PC-3 (cell line): Measurements from ENCODE around the gene PACSIN1.

Source experiments
- EZH2 ChIP-seq: fragments of 300-600 bp; sonication (generic); IDR thresholded peaks from one replicate; pipeline ENCODE4 v1.6.1; 2017; ENCODE audit warnings: antibody characterized with exemption, mild to moderate bottlenecking, low read length; ENCODE audit not compliant: unreplicated experiment
- EZH2phosphoT487 ChIP-seq: fragments of 300-600 bp; sonication (generic); IDR thresholded peaks from 2 replicates; pipeline ENCODE4 v1.6.1; 2018; ENCODE audit warnings: mild to moderate bottlenecking, antibody characterized with exemption, low read length, borderline replicate concordance
- TF ChIP-seq, protein P1 (sequence below): fragments of 300-600 bp; sonication (generic); conservative IDR thresholded peaks from 2 replicates; pipeline ENCODE4 v1.5.1; 2017; ENCODE audit warnings: antibody characterized with exemption, low read depth, mild to moderate bottlenecking, low read length

DNA sequence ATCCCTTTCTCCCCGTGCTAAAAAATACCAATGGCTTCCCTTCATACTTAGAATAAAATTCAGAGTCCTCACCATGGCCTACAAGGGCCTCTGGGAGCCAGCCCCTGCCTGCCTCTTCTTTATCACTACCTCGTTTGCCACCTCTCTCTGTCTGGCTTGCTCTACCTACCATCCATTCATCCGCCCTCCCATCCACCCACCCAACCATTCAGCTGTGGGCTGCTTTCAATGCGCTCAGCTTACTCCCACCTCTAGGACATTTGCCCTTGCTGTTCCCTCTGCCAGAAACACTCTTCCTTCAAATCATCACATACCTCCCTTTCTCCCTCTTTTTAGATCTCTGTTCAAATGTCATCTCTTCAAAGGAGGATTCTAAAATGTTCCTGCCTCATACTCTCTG, 44.4 kb downstream of the PACSIN1 start:
- no peak for TF ChIP-seq EZH2
- TF ChIP-seq, protein P1, sequence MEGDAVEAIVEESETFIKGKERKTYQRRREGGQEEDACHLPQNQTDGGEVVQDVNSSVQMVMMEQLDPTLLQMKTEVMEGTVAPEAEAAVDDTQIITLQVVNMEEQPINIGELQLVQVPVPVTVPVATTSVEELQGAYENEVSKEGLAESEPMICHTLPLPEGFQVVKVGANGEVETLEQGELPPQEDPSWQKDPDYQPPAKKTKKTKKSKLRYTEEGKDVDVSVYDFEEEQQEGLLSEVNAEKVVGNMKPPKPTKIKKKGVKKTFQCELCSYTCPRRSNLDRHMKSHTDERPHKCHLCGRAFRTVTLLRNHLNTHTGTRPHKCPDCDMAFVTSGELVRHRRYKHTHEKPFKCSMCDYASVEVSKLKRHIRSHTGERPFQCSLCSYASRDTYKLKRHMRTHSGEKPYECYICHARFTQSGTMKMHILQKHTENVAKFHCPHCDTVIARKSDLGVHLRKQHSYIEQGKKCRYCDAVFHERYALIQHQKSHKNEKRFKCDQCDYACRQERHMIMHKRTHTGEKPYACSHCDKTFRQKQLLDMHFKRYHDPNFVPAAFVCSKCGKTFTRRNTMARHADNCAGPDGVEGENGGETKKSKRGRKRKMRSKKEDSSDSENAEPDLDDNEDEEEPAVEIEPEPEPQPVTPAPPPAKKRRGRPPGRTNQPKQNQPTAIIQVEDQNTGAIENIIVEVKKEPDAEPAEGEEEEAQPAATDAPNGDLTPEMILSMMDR = no peak
- no peak for TF ChIP-seq EZH2phosphoT487
